ENCODE data around the gene FAIM2.

FAIM2 gene

DNA sequence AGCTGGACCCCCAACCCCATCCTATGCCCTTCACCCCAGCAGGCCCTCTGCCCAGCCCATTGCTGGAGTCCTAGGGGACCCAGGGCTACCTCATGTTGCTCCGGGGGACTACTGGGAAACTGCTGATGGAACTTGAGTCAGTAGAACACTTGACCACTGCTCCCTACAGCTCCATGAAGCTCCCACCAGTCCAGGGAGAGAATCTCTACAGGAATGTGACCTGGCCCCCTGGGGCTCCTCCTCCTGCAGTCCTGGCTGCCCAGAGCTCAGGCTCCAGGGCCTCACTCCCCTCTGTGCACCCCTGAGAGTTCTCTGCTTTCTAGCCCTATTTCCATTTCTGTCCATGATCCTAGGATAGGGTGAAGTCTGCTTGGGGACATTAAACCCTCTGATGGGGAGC is 36.0 kb upstream of the FAIM2 start (continued):
- TF ChIP-seq, protein P1, sequence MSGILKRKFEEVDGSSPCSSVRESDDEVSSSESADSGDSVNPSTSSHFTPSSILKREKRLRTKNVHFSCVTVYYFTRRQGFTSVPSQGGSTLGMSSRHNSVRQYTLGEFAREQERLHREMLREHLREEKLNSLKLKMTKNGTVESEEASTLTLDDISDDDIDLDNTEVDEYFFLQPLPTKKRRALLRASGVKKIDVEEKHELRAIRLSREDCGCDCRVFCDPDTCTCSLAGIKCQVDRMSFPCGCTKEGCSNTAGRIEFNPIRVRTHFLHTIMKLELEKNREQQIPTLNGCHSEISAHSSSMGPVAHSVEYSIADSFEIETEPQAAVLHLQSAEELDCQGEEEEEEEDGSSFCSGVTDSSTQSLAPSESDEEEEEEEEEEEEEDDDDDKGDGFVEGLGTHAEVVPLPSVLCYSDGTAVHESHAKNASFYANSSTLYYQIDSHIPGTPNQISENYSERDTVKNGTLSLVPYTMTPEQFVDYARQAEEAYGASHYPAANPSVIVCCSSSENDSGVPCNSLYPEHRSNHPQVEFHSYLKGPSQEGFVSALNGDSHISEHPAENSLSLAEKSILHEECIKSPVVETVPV (CRISPR knock-in tag; IDR thresholded peaks at IDR 0.05) = no peak
- TF ChIP-seq ZNF70 (CRISPR knock-in tag; IDR thresholded peaks at IDR 0.05) (no peak), BACH2 (CRISPR knock-in tag; IDR thresholded peaks at IDR 0.05; ENCODE audit: borderline replicate concordance) (no peak), ZFP30 (CRISPR knock-in tag; IDR thresholded peaks at IDR 0.05) (no peak)

DNA sequence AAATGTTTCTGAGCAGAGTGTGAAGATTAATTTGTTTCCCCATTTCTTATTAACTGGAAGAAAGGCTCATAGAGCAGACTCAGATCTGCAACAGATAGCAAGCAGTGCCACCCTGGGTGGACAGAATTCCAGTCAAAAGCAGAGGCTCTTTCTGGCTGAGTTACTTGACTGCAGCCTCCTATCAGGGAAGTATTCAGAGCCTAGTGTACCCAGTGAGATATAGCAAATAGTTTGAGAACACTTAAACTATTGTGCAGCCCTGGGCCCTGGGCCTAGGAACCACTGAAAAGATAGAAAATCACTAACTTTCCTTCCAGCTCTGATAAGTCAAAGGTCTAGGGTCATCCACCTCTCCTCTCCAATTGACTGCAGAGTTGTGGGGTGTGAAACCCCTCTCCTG is 35.6 kb upstream of the FAIM2 start:
- TF ChIP-seq CSDC2 (CRISPR knock-in tag; IDR thresholded peaks at IDR 0.05) = no peak
- no peak for TF ChIP-seq PPARA (CRISPR knock-in tag; IDR thresholded peaks at IDR 0.05; ENCODE audit: borderline replicate concordance)
- no peak for TF ChIP-seq BACH2 (CRISPR knock-in tag; IDR thresholded peaks at IDR 0.05; ENCODE audit: borderline replicate concordance)
- no peak for TF ChIP-seq ISL1 (CRISPR knock-in tag; IDR thresholded peaks at IDR 0.05)
- TF ChIP-seq OSR1 (CRISPR knock-in tag; IDR thresholded peaks at IDR 0.05) = no peak
- no peak for ATAC-seq

DNA sequence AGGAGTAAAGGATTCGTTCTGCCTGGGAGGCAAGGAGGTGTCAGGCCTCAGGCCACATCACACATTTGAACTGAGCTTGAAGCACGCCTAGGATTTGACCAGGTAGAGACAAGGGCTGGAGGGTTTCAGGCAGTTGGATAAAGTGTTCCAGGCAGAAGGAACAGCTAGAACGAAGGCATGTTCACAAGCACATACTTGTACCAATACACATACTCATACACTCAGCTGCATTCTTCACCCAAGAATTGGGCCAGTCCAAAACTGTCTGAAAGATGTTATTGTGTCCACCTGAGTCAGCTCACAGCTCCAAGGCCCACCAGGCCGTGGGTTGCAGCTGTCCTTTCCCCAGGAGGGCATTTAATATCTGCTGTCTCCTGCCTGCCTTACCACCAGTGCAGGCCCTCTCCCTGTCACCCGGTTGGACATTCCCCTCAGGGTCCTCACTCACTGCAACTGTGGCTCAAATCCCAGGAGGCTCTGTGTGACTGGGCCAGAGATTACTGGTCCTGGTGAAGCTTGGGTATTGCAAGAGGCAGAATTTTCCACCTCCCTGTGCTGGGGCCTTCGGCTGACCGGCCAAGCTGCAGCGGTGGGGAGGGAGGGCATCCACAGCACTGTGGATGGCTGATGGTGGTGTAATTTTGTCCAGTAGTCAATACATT is 34.1 kb upstream of the FAIM2 start:
- TF ChIP-seq ZFP3 (CRISPR knock-in tag; IDR thresholded peaks at IDR 0.05) (no peak), ZFP30 (CRISPR knock-in tag; IDR thresholded peaks at IDR 0.05) (no peak), ISL1 (CRISPR knock-in tag; IDR thresholded peaks at IDR 0.05) (no peak), GLIS3 (CRISPR knock-in tag; IDR thresholded peaks at IDR 0.05) (no peak), OSR1 (CRISPR knock-in tag; IDR thresholded peaks at IDR 0.05) (no peak), CSDC2 (CRISPR knock-in tag; IDR thresholded peaks at IDR 0.05) (no peak), ZC3H10 (CRISPR knock-in tag; IDR thresholded peaks at IDR 0.05) (no peak), ARNTL (CRISPR knock-in tag; IDR thresholded peaks at IDR 0.05; ENCODE audit: borderline replicate concordance, low read depth) (no peak)
- TF ChIP-seq, protein P2, sequence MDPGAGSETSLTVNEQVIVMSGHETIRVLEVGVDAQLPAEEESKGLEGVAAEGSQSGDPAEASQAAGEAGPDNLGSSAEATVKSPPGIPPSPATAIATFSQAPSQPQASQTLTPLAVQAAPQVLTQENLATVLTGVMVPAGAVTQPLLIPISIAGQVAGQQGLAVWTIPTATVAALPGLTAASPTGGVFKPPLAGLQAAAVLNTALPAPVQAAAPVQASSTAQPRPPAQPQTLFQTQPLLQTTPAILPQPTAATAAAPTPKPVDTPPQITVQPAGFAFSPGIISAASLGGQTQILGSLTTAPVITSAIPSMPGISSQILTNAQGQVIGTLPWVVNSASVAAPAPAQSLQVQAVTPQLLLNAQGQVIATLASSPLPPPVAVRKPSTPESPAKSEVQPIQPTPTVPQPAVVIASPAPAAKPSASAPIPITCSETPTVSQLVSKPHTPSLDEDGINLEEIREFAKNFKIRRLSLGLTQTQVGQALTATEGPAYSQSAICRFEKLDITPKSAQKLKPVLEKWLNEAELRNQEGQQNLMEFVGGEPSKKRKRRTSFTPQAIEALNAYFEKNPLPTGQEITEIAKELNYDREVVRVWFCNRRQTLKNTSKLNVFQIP (CRISPR knock-in tag; IDR thresholded peaks at IDR 0.05; ENCODE audit: borderline replicate concordance, low read depth) = no peak
- TF ChIP-seq, protein P3, sequence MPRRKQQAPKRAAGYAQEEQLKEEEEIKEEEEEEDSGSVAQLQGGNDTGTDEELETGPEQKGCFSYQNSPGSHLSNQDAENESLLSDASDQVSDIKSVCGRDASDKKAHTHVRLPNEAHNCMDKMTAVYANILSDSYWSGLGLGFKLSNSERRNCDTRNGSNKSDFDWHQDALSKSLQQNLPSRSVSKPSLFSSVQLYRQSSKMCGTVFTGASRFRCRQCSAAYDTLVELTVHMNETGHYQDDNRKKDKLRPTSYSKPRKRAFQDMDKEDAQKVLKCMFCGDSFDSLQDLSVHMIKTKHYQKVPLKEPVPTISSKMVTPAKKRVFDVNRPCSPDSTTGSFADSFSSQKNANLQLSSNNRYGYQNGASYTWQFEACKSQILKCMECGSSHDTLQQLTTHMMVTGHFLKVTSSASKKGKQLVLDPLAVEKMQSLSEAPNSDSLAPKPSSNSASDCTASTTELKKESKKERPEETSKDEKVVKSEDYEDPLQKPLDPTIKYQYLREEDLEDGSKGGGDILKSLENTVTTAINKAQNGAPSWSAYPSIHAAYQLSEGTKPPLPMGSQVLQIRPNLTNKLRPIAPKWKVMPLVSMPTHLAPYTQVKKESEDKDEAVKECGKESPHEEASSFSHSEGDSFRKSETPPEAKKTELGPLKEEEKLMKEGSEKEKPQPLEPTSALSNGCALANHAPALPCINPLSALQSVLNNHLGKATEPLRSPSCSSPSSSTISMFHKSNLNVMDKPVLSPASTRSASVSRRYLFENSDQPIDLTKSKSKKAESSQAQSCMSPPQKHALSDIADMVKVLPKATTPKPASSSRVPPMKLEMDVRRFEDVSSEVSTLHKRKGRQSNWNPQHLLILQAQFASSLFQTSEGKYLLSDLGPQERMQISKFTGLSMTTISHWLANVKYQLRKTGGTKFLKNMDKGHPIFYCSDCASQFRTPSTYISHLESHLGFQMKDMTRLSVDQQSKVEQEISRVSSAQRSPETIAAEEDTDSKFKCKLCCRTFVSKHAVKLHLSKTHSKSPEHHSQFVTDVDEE (CRISPR knock-in tag; IDR thresholded peaks at IDR 0.05) = no peak
- no peak for ATAC-seq

DNA sequence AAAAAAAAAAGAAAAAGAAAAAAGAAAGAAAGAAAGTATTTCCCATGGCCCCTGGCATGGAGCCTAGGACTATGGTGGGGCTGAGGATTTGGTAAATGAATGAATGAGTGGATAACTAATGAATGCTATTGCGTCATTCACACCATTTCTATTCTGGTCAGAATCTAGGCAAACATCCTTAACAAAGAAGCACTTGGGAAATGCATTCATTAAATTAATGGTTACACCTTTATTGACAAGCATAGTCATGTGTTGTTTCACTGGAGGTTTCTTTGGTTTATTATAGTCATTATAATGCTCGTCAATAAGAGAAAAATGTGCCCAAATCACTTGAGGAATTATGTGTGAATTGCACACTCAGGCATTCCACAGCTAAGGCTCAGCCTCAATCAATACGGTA is 33.2 kb upstream of the FAIM2 start:
- ATAC-seq = no peak
- TF ChIP-seq ISL1 (CRISPR knock-in tag; IDR thresholded peaks at IDR 0.05) = no peak
- no peak for TF ChIP-seq ZNF8 (CRISPR knock-in tag; IDR thresholded peaks at IDR 0.05)
- no peak for TF ChIP-seq SNAI2 (CRISPR knock-in tag; IDR thresholded peaks at IDR 0.05)
- TF ChIP-seq, protein P4, sequence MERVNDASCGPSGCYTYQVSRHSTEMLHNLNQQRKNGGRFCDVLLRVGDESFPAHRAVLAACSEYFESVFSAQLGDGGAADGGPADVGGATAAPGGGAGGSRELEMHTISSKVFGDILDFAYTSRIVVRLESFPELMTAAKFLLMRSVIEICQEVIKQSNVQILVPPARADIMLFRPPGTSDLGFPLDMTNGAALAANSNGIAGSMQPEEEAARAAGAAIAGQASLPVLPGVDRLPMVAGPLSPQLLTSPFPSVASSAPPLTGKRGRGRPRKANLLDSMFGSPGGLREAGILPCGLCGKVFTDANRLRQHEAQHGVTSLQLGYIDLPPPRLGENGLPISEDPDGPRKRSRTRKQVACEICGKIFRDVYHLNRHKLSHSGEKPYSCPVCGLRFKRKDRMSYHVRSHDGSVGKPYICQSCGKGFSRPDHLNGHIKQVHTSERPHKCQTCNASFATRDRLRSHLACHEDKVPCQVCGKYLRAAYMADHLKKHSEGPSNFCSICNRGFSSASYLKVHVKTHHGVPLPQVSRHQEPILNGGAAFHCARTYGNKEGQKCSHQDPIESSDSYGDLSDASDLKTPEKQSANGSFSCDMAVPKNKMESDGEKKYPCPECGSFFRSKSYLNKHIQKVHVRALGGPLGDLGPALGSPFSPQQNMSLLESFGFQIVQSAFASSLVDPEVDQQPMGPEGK (CRISPR knock-in tag; IDR thresholded peaks at IDR 0.05; ENCODE audit: borderline replicate concordance) = no peak
- no peak for TF ChIP-seq ARNTL (CRISPR knock-in tag; IDR thresholded peaks at IDR 0.05; ENCODE audit: borderline replicate concordance, low read depth)
- no peak for TF ChIP-seq ZNF70 (CRISPR knock-in tag; IDR thresholded peaks at IDR 0.05)
- TF ChIP-seq ESRRG (CRISPR knock-in tag; IDR thresholded peaks at IDR 0.05) = no peak
- no peak for TF ChIP-seq RARB (CRISPR knock-in tag; IDR thresholded peaks at IDR 0.05)
- no peak for TF ChIP-seq ZC3H10 (CRISPR knock-in tag; IDR thresholded peaks at IDR 0.05)
- TF ChIP-seq BACH2 (CRISPR knock-in tag; IDR thresholded peaks at IDR 0.05; ENCODE audit: borderline replicate concordance) = no peak
- TF ChIP-seq CSDC2 (CRISPR knock-in tag; IDR thresholded peaks at IDR 0.05) = no peak
- TF ChIP-seq GLIS3 (CRISPR knock-in tag; IDR thresholded peaks at IDR 0.05) = no peak
- TF ChIP-seq ZFP30 (CRISPR knock-in tag; IDR thresholded peaks at IDR 0.05) = no peak
